Amygdala (tissue), 56 donors: ENCODE measurements around the gene XBP1.
"Not testable (repeated sequence)": the region's sequence is repeated elsewhere in the genome, so short reads cannot be mapped to it uniquely, and the experiment has no call there.

Source experiments
- DNase-seq, 56 donors: peaks; one replicate each; lab custom pipeline; 2025; lab: John Stamatoyannopoulos, UW

The XBP1 gene

GRCh38 chr22:28754512-28754911, 45.9 kb downstream of the XBP1 start:
- DNase-seq = not testable (repeated sequence)

GRCh38 chr22:28750471-28750881, 49.9 kb downstream of the XBP1 start:
- DNase-seq = no peak
